ENCODE measurements around the gene APOA4.

- no peak for TF ChIP-seq CHD2 (IDR thresholded peaks at IDR 0.05; ENCODE audit: low read depth, low read length)
- TF ChIP-seq ZBTB33 (CRISPR knock-in tag; IDR thresholded peaks at IDR 0.05): no peak
- no peak for TF ChIP-seq CTCF (IDR thresholded peaks at IDR 0.05 in 2 of 3, conservative IDR thresholded peaks at IDR 0.05 in 1 of 3; ENCODE audit: insufficient read depth in 2 of 3, low read depth in 1 of 3, low read length in 3 of 3)
- TF ChIP-seq ZZZ3 (IDR thresholded peaks at IDR 0.05): no peak
- TF ChIP-seq RERE (CRISPR knock-in tag; IDR thresholded peaks at IDR 0.05; ENCODE audit: borderline replicate concordance): no peak
- TF ChIP-seq FUS (optimal IDR thresholded peaks at IDR 0.05; ENCODE audit: low read depth, low read length): no peak
- no peak for TF ChIP-seq FOXJ3 (CRISPR knock-in tag; IDR thresholded peaks at IDR 0.05)
- no peak for TF ChIP-seq NRF1 (conservative IDR thresholded peaks at IDR 0.05 in 1 of 2, IDR thresholded peaks at IDR 0.05 in 1 of 2)
- no peak for TF ChIP-seq ZNF592 (IDR thresholded peaks at IDR 0.05)
- TF ChIP-seq POLR2A (conservative IDR thresholded peaks at IDR 0.05): no peak
- TF ChIP-seq SP1 (CRISPR knock-in tag; IDR thresholded peaks at IDR 0.05): no peak
- TF ChIP-seq PATZ1 (CRISPR knock-in tag; IDR thresholded peaks at IDR 0.05; ENCODE audit: borderline replicate concordance): no peak
Measured at GRCh38 chr11:116807601-116808261, 15.4 kb downstream of the APOA4 start.
